ENCODE measurements around the gene ISM2. TPM values are rescaled to one million over a fixed set of nuclear protein-coding genes. Genes with fewer than 3 reads are reported as not detected.

Gene ISM2
- total and polyA plus RNA-seq, 2 of the 13 experiments (the other 11 are each of a cell fraction or from before 2014, with no cell fraction given): 1.8 to 40.7 TPM

GRCh38 chr14:77498120-77498979 is at the start of gene ISM2 (continued):
- TF ChIP-seq BCL6 (CRISPR knock-in tag; IDR thresholded peaks at IDR 0.05): peak; percentile 31; the same call in 1 of the 2 replicates
- 0 out of 2 replicates have a peak, but pooled peaks have one; percentile 30 for TF ChIP-seq SATB2 (CRISPR knock-in tag; IDR thresholded peaks at IDR 0.05)
- TF ChIP-seq HOXA3 (CRISPR knock-in tag; IDR thresholded peaks at IDR 0.05): peak; percentile 49
- TF ChIP-seq ZNF331 (CRISPR knock-in tag; IDR thresholded peaks at IDR 0.05): 0 out of 2 replicates have a peak, but pooled peaks have one; percentile 27
- TF ChIP-seq MXD4 (CRISPR knock-in tag; IDR thresholded peaks at IDR 0.05): peak; percentile 43
- TF ChIP-seq ZMAT3 (CRISPR knock-in tag; conservative IDR thresholded peaks at IDR 0.05): peak; percentile 76; the same call in 1 of the 2 replicates
- TF ChIP-seq ZFY (CRISPR knock-in tag; IDR thresholded peaks at IDR 0.05): peak; percentile 71
- TF ChIP-seq MED1 (CRISPR knock-in tag; IDR thresholded peaks at IDR 0.05): peak; percentile 47
- 0 out of 2 replicates have a peak, but pooled peaks have one; percentile 10 for TF ChIP-seq ZKSCAN8 (CRISPR knock-in tag; IDR thresholded peaks at IDR 0.05; ENCODE audit: borderline replicate concordance)
- TF ChIP-seq PHF8 (CRISPR knock-in tag; IDR thresholded peaks at IDR 0.05): 0 out of 2 replicates have a peak, but pooled peaks have one; percentile 26
- peak; percentile 62; the same call in 1 of the 2 replicates for TF ChIP-seq ZSCAN21 (CRISPR knock-in tag; IDR thresholded peaks at IDR 0.05; ENCODE audit: borderline replicate concordance)
- TF ChIP-seq JUND (CRISPR knock-in tag; IDR thresholded peaks at IDR 0.05): no peak
- no peak for TF ChIP-seq ZNF350 (CRISPR knock-in tag; IDR thresholded peaks at IDR 0.05; ENCODE audit: borderline replicate concordance, low read depth)
- TF ChIP-seq STAG1 (CRISPR knock-in tag; IDR thresholded peaks at IDR 0.05): 0 out of 2 replicates have a peak, but pooled peaks have one; percentile 3
- TF ChIP-seq REPIN1 (CRISPR knock-in tag; IDR thresholded peaks at IDR 0.05; ENCODE audit: borderline replicate concordance, low read depth): 0 out of 2 replicates have a peak, but pooled peaks have one; percentile 38
- TF ChIP-seq, protein P1, sequence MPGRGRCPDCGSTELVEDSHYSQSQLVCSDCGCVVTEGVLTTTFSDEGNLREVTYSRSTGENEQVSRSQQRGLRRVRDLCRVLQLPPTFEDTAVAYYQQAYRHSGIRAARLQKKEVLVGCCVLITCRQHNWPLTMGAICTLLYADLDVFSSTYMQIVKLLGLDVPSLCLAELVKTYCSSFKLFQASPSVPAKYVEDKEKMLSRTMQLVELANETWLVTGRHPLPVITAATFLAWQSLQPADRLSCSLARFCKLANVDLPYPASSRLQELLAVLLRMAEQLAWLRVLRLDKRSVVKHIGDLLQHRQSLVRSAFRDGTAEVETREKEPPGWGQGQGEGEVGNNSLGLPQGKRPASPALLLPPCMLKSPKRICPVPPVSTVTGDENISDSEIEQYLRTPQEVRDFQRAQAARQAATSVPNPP (CRISPR knock-in tag; IDR thresholded peaks at IDR 0.05): peak; percentile 58; the same call in 1 of the 2 replicates
- TF ChIP-seq, protein P2, sequence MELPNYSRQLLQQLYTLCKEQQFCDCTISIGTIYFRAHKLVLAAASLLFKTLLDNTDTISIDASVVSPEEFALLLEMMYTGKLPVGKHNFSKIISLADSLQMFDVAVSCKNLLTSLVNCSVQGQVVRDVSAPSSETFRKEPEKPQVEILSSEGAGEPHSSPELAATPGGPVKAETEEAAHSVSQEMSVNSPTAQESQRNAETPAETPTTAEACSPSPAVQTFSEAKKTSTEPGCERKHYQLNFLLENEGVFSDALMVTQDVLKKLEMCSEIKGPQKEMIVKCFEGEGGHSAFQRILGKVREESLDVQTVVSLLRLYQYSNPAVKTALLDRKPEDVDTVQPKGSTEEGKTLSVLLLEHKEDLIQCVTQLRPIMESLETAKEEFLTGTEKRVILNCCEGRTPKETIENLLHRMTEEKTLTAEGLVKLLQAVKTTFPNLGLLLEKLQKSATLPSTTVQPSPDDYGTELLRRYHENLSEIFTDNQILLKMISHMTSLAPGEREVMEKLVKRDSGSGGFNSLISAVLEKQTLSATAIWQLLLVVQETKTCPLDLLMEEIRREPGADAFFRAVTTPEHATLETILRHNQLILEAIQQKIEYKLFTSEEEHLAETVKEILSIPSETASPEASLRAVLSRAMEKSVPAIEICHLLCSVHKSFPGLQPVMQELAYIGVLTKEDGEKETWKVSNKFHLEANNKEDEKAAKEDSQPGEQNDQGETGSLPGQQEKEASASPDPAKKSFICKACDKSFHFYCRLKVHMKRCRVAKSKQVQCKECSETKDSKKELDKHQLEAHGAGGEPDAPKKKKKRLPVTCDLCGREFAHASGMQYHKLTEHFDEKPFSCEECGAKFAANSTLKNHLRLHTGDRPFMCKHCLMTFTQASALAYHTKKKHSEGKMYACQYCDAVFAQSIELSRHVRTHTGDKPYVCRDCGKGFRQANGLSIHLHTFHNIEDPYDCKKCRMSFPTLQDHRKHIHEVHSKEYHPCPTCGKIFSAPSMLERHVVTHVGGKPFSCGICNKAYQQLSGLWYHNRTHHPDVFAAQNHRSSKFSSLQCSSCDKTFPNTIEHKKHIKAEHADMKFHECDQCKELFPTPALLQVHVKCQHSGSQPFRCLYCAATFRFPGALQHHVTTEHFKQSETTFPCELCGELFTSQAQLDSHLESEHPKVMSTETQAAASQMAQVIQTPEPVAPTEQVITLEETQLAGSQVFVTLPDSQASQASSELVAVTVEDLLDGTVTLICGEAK (IDR thresholded peaks at IDR 0.05): no peak
- TF ChIP-seq, protein P2 (CRISPR knock-in tag; IDR thresholded peaks at IDR 0.05): peak; percentile 29; the same call in 1 of the 2 replicates
- no peak for TF ChIP-seq HNF4G (IDR thresholded peaks at IDR 0.05; ENCODE audit: borderline replicate concordance, low read depth, low read length)
- no peak for TF ChIP-seq HNF4G (CRISPR knock-in tag; IDR thresholded peaks at IDR 0.05; ENCODE audit: borderline replicate concordance, low read depth)

All from HepG2 (cell line).